GM18511 (cell line): ENCODE data around the gene TMEM273.
"Not testable (repeated sequence)": the region's sequence is repeated elsewhere in the genome, so short reads cannot be mapped to it uniquely, and the experiment has no call there.

Experiments used
- ATAC-seq: cut with Tn5 transposase; IDR thresholded peaks from one replicate; pipeline ENCODE4 v1.9.1; 2021; ENCODE audit warnings: mild to moderate bottlenecking, moderate library complexity; ENCODE audit not compliant: unreplicated experiment

TMEM273 gene

DNA sequence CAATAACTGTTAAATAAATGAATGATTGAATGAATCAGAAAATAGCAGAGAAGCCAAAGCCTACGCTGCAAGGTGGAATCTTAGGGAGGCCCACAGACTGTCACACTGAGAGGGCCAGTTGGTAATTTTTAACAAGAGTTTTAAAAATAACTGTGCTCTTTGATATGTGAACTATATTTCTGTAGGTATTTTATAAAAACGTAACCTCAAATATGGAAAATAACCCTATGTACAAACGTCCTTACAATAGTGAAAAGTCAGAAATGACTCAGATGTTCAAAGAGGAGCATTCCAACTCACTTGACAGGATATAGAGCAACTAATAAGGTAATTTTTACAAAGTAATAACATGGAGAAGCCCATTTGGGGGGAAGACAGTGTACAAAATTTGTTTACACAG lies 18.9 kb upstream of the TMEM273 start:
- ATAC-seq = peak; percentile 86

DNA sequence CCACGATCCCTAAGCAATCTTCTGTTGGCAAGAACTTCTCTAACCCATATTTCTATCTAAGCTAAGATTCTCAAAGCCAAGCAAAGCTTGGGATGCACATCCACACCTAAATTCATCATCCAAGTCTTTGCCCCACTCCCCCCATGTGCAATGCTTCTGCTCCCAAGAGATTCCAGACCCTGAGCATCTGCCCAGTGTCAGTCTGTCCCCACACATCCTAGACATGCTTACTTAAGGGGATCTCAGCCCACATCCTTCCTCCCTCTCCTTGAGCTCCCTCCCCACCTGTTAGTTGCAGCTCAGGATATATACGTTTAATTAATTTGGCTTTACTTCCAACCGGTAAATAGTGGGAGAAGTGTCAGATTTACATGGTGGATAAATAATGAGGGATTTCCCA lies 17.0 kb upstream of the TMEM273 start:
- no peak for ATAC-seq

DNA sequence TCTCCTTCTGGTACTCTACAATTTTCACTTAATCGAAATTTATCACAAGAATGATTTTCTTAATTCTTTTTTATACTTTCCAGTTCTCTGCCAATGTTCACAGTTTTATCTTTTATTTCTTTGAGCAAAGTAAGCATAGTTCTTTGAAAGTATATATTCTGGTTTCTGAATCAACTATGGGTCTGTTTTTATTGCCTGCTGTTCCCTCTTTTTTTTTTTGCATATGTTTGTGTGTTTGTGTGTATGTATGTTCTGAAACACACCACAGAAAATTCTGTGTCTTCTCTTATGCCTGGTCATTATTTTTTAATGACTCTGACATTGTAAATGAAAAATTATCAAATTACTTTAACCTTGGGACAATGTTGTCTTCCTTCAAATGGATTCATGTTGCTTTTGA lies 15.9 kb upstream of the TMEM273 start:
- ATAC-seq = no peak

DNA sequence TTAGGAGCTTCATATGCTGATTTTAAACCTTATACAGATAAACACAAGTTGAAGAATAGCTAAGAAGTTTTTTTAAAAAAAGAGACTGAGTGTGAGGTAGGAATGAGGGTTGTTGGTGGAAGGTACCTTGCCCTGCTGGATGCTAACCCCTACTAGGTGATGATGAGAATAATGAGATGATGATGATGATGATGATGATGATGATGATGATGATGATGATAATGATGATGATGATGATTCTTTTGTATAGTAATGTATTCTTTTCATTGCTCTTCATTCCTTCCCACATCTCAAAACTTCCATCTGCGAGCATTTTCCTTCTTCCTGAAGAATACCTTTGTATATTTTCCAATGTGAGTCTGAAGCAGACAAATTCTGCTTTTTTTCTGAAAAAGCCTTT lies 14.1 kb upstream of the TMEM273 start:
- no peak for ATAC-seq

DNA sequence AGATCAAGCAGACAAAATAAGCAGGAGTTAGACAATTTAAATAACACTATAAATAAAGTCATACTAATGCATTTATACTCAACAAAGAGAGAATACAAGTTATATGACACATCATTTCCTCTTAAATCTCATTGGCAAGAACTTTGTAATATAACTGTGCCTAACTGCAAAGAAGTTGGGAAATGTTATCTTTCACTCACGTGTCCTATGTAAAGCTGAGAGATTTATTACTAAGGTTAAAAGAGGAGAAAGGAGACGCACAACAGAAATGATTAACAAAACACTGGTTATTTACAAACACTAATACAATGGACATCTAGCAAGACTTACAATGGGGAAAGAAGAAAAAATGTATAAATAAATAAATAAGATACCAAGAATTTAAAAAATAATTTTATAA lies 12.7 kb upstream of the TMEM273 start:
- ATAC-seq = no peak

DNA sequence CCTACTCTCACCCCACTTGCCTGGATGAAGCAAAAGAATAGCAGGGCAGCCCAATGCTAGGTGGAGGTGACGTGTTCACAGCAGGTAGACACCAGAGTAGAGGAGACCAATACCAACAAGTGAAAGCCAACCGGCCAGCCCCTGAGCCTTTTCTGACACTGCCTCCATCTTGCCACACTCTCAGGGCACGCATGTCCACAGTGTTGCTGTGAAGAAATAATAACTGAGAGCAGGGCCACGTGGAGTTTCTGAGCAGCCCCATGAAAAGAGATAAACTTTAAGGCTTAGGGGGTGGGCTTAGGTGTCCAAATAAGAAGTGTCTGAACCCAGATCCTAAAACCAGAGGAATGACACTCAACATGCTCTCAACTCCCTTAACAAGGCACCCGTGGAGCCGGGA lies 9.0 kb upstream of the TMEM273 start:
- no peak for ATAC-seq

DNA sequence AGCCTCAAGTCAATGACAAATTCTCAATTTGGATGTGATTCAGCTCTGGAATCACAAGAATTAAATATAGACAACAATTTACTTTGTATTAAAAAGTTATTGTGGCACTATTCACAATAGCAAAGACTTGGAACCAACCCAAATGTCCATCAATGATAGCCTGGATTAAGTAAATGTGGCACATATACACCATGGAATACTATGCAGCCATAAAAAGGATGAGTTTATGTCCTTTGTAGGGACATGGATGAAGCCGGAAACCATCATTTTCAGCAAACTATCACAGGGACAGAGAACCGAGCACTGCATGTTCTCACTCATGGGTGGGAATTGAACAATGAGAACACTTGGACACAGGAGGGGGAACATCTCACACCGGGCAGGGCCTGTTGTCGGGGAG lies 7.7 kb upstream of the TMEM273 start:
- ATAC-seq = not testable (repeated sequence)

DNA sequence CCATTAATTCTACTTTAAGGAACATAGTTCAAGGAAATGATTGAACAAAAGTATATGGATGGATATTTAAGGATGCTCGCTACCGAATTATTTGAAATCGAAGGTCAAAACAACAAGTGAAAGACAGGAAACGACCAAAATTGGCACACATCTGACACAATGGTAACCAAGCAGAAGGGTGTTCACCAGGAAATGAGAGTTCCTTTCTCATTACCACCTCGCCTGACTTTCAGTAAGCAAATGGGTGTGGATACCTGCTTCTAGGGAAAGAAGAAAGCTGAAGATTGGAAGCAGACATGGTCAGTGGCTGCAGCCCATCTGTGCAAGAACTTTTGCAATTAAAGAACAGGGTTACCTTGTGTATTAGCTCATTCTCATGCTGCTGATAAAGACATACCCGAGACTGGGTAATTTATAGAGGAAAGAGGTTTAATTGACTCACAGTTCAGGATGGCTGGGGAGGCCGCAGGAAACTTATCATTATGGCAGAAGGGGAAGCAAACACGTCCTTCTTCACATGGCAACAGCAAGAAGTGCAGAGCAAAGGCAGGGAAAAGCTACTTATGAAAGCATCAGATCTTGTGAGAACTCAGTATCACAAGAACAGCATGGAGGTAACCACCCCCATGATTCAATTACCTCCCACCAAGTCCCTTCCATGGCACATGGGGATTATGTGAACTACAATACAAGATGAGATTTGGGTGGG lies 6.2 kb upstream of the TMEM273 start:
- no peak for ATAC-seq

DNA sequence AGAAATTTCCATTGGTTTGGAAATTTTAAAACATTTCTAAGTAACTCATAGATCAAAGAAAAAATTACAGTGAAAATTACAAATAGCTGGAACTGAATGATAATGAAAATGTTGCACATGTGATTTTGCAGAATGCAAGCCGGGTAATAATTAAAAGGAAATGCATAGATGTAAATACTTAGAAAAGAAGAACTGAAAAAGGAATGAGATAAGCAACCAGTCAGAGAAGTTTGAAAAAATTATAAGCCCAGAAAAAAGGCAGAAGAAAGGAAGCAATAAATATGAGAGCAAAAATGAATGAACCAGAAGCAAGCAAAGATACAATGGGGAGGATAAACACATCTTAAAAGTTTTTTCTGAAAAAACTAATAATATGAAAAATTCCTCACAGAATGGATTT lies 3.2 kb upstream of the TMEM273 start:
- ATAC-seq = no peak

DNA sequence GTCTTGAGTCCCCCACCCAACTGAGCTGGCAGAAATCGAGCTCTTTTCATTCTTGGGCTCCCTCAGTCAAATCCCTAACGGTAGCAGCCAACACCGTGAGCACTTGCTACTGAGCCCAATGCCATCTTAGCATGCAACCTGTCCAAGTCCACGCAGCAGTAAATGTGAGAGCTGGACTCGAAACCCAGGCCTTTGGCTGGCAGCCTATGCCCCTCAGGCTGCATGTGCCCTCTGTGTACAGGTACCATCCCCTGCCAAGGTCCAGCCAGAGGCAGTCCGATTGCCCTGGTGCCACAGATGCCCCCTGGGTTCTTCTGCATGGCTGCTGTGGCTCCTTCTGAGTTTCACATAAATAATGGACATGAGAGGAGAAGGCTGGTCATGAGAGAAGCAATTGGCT lies 1.2 kb upstream of the TMEM273 start:
- no peak for ATAC-seq

DNA sequence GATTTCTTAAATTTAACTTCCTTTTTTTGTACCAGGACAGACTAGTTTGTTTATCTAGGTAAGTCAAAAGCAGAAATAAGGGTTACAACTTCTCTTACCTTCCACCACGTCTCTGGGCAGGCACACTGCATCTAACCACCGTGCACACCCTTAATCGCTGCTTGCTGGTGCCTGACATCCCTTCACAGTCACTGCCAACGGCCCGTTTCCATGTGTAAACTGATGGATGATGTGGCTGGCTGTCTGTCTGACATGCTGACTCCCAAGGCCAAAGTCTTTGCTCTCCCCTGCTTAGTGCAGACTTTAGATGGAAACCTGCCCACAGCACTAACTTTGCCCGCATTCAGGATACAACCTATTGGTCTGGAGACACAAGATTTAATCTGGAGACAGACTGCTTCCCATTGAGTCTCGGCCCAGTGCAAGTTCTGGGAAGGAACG lies 1.1 kb downstream of the TMEM273 start:
- ATAC-seq = no peak

DNA sequence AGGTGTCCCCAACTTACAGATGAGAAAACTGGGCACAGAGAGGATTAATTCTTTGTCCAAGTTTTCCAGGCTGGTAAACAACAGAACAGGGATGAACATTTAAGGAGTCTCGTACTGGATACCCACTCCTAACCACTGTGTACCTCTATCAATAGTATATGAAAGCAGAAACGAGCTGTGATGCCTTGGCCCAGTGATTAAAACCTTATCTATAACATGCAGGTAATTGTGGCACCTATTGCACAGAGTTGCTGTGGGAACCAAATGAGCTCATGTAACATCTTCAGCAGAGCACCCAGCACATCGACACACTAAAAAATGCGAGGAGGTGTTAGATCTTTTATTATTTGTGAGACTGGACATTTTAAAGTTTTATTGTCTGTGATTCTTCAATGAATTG lies 1.6 kb downstream of the TMEM273 start:
- no peak for ATAC-seq

DNA sequence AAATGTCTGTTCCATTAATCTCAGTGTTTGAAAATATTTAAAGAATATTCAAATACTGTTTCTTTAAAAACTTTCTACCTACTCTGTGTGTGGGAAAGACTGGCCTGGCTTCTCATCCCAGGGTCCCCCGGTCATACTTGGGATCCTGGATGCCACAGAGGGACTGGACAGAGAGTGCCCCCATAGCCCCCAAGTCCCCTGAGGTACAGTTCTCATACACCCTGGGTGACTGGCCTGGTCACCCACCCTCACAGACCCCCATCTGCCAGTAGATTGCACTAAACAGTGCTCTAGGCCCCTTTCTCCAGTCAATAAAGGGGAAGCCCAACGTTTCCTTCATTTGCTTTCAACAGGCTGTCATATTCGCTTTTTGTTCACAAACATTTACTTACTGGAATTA lies 3.0 kb downstream of the TMEM273 start:
- no peak for ATAC-seq

DNA sequence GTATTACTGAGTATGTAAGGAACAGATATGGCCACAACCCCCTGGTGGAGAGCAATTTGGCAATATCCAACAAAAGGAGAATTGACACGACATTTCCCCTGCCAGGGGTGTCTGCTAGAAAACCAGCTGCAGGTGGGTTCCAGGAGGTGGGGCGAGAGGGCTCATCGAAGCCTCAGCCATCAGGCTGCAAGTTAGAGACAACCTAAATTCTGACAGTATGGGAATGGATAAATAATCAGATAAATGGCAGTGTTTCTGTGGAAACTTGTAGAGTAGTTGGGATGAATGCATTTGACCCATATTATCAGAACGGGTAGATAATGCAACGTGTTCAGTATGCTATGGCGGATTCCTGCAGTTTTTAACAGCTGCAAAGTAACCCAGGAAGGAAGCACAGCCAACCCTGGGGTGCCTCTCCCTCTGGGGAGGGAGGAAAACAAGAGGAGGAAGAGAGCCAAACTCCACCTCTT lies 3.5 kb downstream of the TMEM273 start:
- no peak for ATAC-seq

DNA sequence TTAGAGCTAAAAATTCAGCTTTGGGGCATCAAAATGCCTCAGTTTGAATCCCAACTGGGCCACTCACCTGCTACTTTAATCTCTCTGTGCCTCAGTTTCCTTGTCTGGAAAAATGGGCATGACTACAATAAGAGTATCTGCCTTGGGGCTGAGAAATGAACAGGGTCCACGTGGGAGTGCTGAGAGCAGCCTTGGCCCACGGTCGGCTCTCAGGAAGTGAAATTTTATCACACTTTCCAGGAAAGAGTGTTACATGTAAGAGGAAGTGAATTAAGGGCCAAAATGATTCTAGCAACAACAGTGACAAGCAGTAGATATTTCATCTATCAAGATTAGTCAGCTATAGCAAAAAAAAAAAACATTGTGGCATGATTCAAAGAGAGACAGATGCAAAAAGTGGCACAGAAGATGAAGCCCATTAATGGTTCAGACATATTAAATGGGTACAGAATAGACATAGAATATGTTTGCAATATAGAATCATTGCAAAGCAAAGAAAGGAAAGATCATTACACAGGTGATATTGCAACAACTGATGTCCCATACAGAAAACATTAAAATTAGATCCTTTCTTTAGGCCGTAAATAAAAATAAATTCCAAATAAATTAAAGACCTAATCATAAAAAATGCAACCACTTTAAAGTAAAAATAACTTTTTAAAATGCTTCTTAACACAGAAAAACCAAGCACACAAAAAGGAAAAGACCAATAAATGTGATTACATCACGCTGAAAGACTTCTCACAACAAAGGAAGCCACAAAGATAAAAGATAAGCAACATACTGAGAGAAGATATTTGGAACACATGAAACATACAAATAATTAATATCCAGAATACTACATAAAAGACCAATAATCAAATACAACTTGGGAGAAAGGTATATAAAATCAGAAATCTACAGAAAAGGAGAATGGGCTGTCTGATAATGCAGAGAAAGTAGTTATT lies 4.3 kb downstream of the TMEM273 start:
- peak; percentile 23 for ATAC-seq

DNA sequence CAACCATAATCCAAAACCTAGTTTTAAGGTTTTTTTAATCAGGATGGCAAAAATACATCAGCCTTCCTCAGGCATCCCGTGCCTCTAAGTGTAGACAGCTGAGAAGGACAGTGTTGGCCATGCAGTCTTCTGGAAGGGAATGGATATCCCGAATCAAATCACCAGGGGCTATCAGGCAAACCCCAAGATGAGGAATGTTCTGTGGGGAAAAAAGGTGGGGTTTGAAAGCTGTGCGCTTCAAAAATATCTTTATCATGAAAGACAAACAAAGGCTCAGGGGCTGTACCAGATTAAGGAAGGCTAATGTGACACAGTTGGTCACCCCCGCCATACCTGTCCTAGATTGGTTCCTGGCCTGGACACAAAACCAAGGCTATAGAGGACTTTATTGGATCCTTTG lies 5.4 kb downstream of the TMEM273 start:
- ATAC-seq = no peak

DNA sequence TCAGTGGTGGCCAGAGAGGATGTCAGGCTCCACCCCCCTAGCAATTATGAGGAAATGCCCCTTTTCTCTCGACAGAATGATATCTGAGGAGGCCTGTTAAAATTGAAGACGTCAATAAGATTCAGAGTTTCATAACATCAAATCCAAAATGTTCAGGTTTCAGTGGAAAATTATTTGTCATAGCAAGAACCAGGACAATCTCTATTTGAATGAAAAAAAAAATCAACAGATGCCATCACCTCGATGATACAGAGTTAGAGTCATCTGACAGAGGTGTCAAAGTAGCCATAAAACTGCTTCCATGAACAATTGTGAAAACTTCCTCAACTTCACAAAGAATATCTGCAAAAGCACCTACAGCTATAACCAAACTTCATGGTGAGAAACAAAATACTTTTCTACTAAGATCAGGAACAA lies 7.7 kb downstream of the TMEM273 start:
- ATAC-seq = peak; percentile 23

DNA sequence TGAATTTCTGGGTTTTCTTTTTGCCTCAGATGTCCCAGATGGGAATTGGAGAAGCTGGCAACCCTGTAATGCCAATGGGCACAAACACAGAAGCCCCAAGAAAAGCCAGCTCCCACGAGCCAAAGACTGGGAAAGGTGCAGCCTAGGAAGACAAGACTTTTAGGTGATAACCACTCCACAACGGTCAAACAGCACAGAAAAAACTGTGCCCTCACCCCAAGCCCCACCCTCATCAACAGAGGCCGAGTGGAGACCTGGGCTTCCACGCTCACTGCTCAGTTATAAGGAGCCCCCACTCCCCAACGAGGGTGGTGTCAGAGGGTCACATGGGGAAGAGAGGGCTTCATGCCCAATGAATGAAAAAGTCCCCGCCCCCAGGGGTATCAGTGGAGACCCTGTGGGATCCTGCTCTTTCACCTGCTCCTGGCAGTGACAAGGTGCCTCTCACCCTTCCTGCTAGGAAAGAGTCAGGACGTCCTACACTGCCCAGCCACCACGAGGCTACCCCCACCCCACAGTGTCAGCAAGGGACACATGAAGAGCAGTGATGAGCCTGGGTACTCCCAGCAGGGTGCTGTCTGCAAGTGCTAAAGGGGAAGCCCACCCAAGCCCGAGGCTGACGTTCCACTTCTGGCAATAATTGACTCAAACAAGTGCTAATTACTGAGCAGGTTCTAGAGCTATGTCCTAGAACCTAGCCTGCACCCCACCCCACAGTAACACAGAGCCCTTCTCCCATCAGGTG lies 8.3 kb downstream of the TMEM273 start:
- ATAC-seq = no peak

DNA sequence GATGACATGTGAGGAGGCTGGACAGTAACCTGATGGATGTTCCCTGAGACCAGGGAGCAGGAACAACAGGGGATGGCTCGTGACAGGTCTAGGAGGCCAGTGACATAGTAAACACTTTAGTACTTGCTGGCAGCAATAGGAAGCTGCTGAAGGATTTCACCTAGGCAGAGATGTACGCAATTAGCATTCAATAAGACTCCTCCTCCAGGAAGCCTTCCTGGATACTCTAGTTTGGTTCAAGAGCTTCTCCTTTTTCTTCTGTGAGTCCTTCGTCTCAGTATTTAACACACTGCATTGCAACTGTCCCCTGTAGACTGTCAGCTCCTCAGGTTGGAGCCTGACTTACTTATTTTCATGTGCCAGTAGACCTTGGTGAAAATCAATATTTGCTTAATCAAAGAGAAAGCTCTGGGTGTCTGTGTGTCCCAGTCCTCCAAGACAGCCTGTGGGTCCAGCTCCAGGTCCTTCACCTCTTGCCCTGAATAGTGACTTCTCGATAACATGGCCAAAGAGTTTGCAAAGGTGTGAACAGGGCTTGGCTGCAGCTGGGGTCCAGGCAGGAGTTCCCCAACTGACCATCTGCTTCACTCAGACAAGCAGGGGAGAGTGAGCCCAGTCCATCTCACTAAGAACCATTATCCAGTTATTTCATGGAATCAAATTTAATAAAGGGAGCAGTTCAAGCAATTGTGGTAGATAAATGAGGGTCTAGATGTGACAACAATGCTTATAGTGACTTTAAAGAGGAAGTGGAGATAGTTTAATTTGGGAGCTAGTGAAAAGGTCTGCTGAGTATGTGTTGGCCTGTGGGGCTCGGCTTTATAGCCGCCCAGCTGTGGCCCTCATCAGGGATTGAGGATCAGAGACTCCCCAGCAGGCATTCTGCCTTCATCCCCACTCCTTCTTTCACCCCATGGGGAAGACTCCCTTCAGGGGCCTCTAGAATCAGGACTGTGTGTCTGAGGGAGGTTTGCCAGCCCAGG lies 9.4 kb downstream of the TMEM273 start:
- ATAC-seq = no peak
